Upper lobe of left lung (tissue), 6 donors: Measurements from ENCODE around the gene PKN2. TPM values are rescaled to one million over a fixed set of nuclear protein-coding genes. Genes with fewer than 3 reads are reported as not detected.

ENCODE experiments used
- ATAC-seq, 2 donors: fragments of 200-7000 bp; cut with Tn5 transposase; one replicate each; pipeline ENCODE4 v1.9.1; 2022; ENCODE audit warnings: mild to moderate bottlenecking in 2 of 2, moderate library complexity in 2 of 2; ENCODE audit not compliant: low FRiP score in 2 of 2
- DNase-seq, 2 donors: peaks; one replicate each; pipeline ENCODE4 v3.0.0-alpha.2; 2019 to 2020
- H3K27ac ChIP-seq, 4 donors: fragments of 200-600 bp; sonication (generic); one replicate each; pipeline ENCODE4 v1.5.1; 2016 to 2019
- H3K27me3 ChIP-seq, 4 donors: fragments of 200-600 bp; sonication (generic); one replicate each; pipeline ENCODE4 v1.5.1; 2017 to 2019
- H3K36me3 ChIP-seq, 4 donors: fragments of 200-600 bp; sonication (generic); one replicate each; pipeline ENCODE4 v1.5.1; 2016 to 2019
- H3K4me1 ChIP-seq, 4 donors: fragments of 200-600 bp; sonication (generic); one replicate each; pipeline ENCODE4 v1.5.1; 2018 to 2019
- H3K4me3 ChIP-seq, 4 donors: fragments of 200-600 bp; sonication (generic); one replicate each; pipeline ENCODE4 v1.5.1; 2017 to 2019; ENCODE audit warnings: mild to moderate bottlenecking in 2 of 4, moderate library complexity in 1 of 4
- H3K9me3 ChIP-seq, 4 donors: fragments of 200-600 bp; sonication (generic); one replicate each; pipeline ENCODE4 v1.5.1; 2018 to 2019
- CTCF ChIP-seq, 6 experiments: fragments of 450-650 bp in 4 of 6; fragments of 200-600 bp in 2 of 6; sonication (generic) in 2 of 6; IDR thresholded peaks; one replicate each; pipeline ENCODE4 v1.5.1; 2016 to 2019; ENCODE audit warnings: antibody characterized with exemption in 6 of 6
- EP300 ChIP-seq, 4 donors: sonication (generic); formaldehyde crosslinking; IDR thresholded peaks; one replicate each; pipeline ENCODE4 v1.5.1; 2017; ENCODE audit warnings: antibody characterized with exemption in 4 of 4, control low read depth in 2 of 4
- POLR2A ChIP-seq, 4 donors: fragments of 450-650 bp; IDR thresholded peaks; one replicate each; pipeline ENCODE4 v1.5.1; 2016 to 2017; ENCODE audit warnings: antibody characterized with exemption in 4 of 4, mild to moderate bottlenecking in 2 of 4
- POLR2AphosphoS5 ChIP-seq, 2 donors: sonication (generic); formaldehyde crosslinking; IDR thresholded peaks; one replicate each; pipeline ENCODE4 v1.5.1; 2017; ENCODE audit warnings: antibody characterized with exemption in 2 of 2
- WGBS, 2 donors: methylation state at CpG; one replicate each; pipeline ENCODE4 v1.1.5; 2017 to 2018; 5-methylcytosine and 5-hydroxymethylcytosine counted together
- total RNA-seq, 6 donors: library from RNA; depleted of rRNA in 4 of 6; stranded (reverse); fragments of >200 nt in 4 of 6; gene quantifications; one replicate each; pipeline versions ENCODE4 v1.1.0 to v1.2.1, GENCODE V29; 2016 to 2021
- donor health status: DM: no; HTN: no; CAD: no; lungs with moderate emphysema.
- donor health status: DM: no; HTN: yes; CAD: no; lungs with severe emphysema.

PKN2 gene
- total RNA-seq, 6 donors from 2014 or later = 33.0 to 108 (median 37.6) TPM

- no peak for DNase-seq
- TF ChIP-seq CTCF (IDR thresholded peaks at IDR 0.05) = no peak
- no peak for TF ChIP-seq POLR2A (IDR thresholded peaks at IDR 0.05)
- no peak for ATAC-seq
- Histone ChIP-seq H3K4me1 (no peaks in the 10 kb centered on the region), H3K27me3 (no peaks in the 10 kb centered on the region), H3K36me3 (no peaks in the 10 kb centered on the region), H3K9me3 (no peaks in the 10 kb centered on the region), H3K4me3 (no peak overlapping the region), H3K27ac (no peak overlapping the region)
- 89 to 94% methylated on average over 3 of the region's 3 CpGs for WGBS, 2 donors
Measured at GRCh38 chr1:88668405-88668804, 15.7 kb upstream of the PKN2 start.

- TF ChIP-seq POLR2AphosphoS5 (IDR thresholded peaks at IDR 0.05) (no peak), CTCF (IDR thresholded peaks at IDR 0.05) (no peak), POLR2A (IDR thresholded peaks at IDR 0.05) (no peak), EP300 (IDR thresholded peaks at IDR 0.05) (no peak)
- WGBS, 2 donors = 78 to 87% methylated on average over 3 of the region's 3 CpGs
- Histone ChIP-seq H3K27me3 (no peaks in the 10 kb centered on the region), H3K4me1 (no peaks in the 10 kb centered on the region), H3K36me3 (no peaks in the 10 kb centered on the region), H3K4me3 (no peak overlapping the region), H3K27ac (no peak overlapping the region), H3K9me3 (no peaks in the 10 kb centered on the region)
- DNase-seq (no peak), ATAC-seq (no peak)
Measured at GRCh38 chr1:88670462-88670861, 13.6 kb upstream of the PKN2 start.

- Histone ChIP-seq H3K9me3 (no peaks in the 10 kb centered on the region), H3K27me3 (no peaks in the 10 kb centered on the region), H3K4me1 (no peaks in the 10 kb centered on the region), H3K27ac (no peak overlapping the region), H3K4me3 (no peak overlapping the region), H3K36me3 (no peaks in the 10 kb centered on the region)
- ATAC-seq (no peak), DNase-seq (no peak)
- TF ChIP-seq CTCF (IDR thresholded peaks at IDR 0.05) = no peak
- no peak for TF ChIP-seq EP300 (IDR thresholded peaks at IDR 0.05)
- no peak for TF ChIP-seq POLR2A (IDR thresholded peaks at IDR 0.05)
- no peak for TF ChIP-seq POLR2AphosphoS5 (IDR thresholded peaks at IDR 0.05)
Measured at GRCh38 chr1:88673446-88673845, 10.6 kb upstream of the PKN2 start.

- Histone ChIP-seq H3K36me3 (no peaks in the 10 kb centered on the region), H3K27ac (no peak overlapping the region), H3K9me3 (no peaks in the 10 kb centered on the region), H3K4me1 (peaks cover 7 to 10% (median 8%) of the 10 kb centered on the region in 4 donors), H3K4me3 (no peak overlapping the region), H3K27me3 (no peaks in the 10 kb centered on the region)
- TF ChIP-seq EP300 (IDR thresholded peaks at IDR 0.05) = no peak
- no peak for TF ChIP-seq CTCF (IDR thresholded peaks at IDR 0.05)
- DNase-seq (no peak), ATAC-seq (no peak)
- WGBS, 2 donors = 69 to 77% methylated on average over 3 of the region's 3 CpGs
Measured at GRCh38 chr1:88678405-88678804, 5.7 kb upstream of the PKN2 start.

GRCh38 chr1:88680471-88680870 is 3.6 kb upstream of the PKN2 start:
- ATAC-seq = no peak
- TF ChIP-seq CTCF (IDR thresholded peaks at IDR 0.05) (no peak), EP300 (IDR thresholded peaks at IDR 0.05) (no peak), POLR2AphosphoS5 (IDR thresholded peaks at IDR 0.05) (no peak), POLR2A (IDR thresholded peaks at IDR 0.05) (no peak)
- H3K36me3 ChIP-seq = no peaks in the 10 kb centered on the region
- DNase-seq = no peak
- no peak overlapping the region for H3K4me3 ChIP-seq
- peaks cover 9 to 13% (median 11%) of the 10 kb centered on the region in 4 donors for H3K4me1 ChIP-seq
- H3K27me3 ChIP-seq = no peaks in the 10 kb centered on the region
- H3K9me3 ChIP-seq = no peaks in the 10 kb centered on the region
- 69 to 76% methylated on average over 3 of the region's 3 CpGs for WGBS, 2 donors
- H3K27ac ChIP-seq = no peak overlapping the region
